WTC11 (cell line): ENCODE data around the gene NUCB2.

Experiments
- AR ChIP-seq: fragments of 250-450 bp; sonication (Bioruptor Pico); IDR thresholded peaks from 2 replicates; pipeline ENCODE4 v1.9.0; 2021; ENCODE audit warnings: mild to moderate bottlenecking
- CTCF ChIP-seq: fragments of 200-600 bp; IDR thresholded peaks from 2 replicates; pipeline ENCODE4 v1.8.0; 2022; ENCODE audit warnings: antibody characterized with exemption
- ESRRA ChIP-seq: sonication (generic); formaldehyde crosslinking; IDR thresholded peaks from 2 replicates; pipeline ENCODE4 v1.8.1; 2022; ENCODE audit warnings: mild to moderate bottlenecking, missing genetic modification reagents, borderline replicate concordance
- FOXP4 ChIP-seq: sonication (generic); formaldehyde crosslinking; IDR thresholded peaks from 2 replicates; pipeline ENCODE4 v1.8.0; 2022; ENCODE audit warnings: mild to moderate bottlenecking, missing genetic modification reagents
- HMGXB4 ChIP-seq: sonication (generic); formaldehyde crosslinking; IDR thresholded peaks from 2 replicates; pipeline ENCODE4 v1.8.1; 2023; ENCODE audit warnings: mild to moderate bottlenecking, moderate library complexity, missing genetic modification reagents
- JUN ChIP-seq: sonication (generic); formaldehyde crosslinking; IDR thresholded peaks from 2 replicates; pipeline ENCODE4 v1.8.0; 2023; ENCODE audit warnings: mild to moderate bottlenecking, missing genetic modification reagents
- KAT7 ChIP-seq: sonication (generic); formaldehyde crosslinking; IDR thresholded peaks from 2 replicates; pipeline ENCODE4 v1.8.1; 2023; ENCODE audit warnings: missing genetic modification reagents, mild to moderate bottlenecking, borderline replicate concordance
- MAX ChIP-seq: sonication (generic); formaldehyde crosslinking; IDR thresholded peaks from 2 replicates; pipeline ENCODE4 v1.8.0; 2022; ENCODE audit warnings: mild to moderate bottlenecking, missing genetic modification reagents
- STAT6 ChIP-seq: sonication (generic); formaldehyde crosslinking; conservative IDR thresholded peaks from 2 replicates; pipeline ENCODE4 v1.8.1; 2023; ENCODE audit warnings: mild to moderate bottlenecking, low read depth, missing genetic modification reagents, moderate library complexity
- ZNF121 ChIP-seq: sonication (generic); formaldehyde crosslinking; IDR thresholded peaks from 2 replicates; pipeline ENCODE4 v1.8.0; 2023; ENCODE audit warnings: missing genetic modification reagents

- TF ChIP-seq MAX (no peak), CTCF (no peak), ESRRA (CRISPR knock-in tag) (no peak), JUN (no peak), AR (no peak), HMGXB4 (CRISPR knock-in tag) (no peak), KAT7 (CRISPR knock-in tag) (no peak), ZNF121 (no peak), FOXP4 (CRISPR knock-in tag) (no peak), STAT6 (CRISPR knock-in tag) (no peak)
These were observed 10.5 kb downstream of the NUCB2 start for GRCh38 chr11:17287058-17287457.
